Thoracic aorta endothelial cell (primary cell): ENCODE measurements around the gene ENOSF1. TPM values are rescaled to one million over a fixed set of nuclear protein-coding genes. Genes with fewer than 3 reads are reported as not detected.

ENCODE experiments used
- total RNA-seq: library from RNA; depleted of rRNA; stranded (reverse); fragments of >200 nt; gene quantifications from 2 replicates; pipeline ENCODE4 v1.2.3, GENCODE V29; 2012

ENOSF1 gene
- 48.8 and 50.1 TPM in 2 replicates for total RNA-seq

GRCh38 chr18:712401-713134 lies at the start of gene ENOSF1:
ENOSF1 (minus strand) TSS chr18:712630; CDS start chr18:712587, 43 bp downstream.

DNA sequence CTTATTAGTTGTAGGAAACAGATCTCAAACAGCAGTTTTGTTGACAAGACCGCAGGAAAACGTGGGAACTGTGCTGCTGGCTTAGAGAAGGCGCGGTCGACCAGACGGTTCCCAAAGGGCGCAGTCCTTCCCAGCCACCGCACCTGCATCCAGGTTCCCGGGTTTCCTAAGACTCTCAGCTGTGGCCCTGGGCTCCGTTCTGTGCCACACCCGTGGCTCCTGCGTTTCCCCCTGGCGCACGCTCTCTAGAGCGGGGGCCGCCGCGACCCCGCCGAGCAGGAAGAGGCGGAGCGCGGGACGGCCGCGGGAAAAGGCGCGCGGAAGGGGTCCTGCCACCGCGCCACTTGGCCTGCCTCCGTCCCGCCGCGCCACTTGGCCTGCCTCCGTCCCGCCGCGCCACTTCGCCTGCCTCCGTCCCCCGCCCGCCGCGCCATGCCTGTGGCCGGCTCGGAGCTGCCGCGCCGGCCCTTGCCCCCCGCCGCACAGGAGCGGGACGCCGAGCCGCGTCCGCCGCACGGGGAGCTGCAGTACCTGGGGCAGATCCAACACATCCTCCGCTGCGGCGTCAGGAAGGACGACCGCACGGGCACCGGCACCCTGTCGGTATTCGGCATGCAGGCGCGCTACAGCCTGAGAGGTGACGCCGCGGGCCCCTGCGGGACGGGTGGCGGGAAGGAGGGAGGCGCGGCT lies 55.0 kb downstream of the ENOSF1 start, which contains the start of gene TYMS:
TSS of gene TYMS (plus strand) at position 343 of the 690 bp plus-strand sequence. CDS start at position 433, 90 bp downstream.

Other genes with a start within 250 kb of the ENOSF1 start
- 10.1 and 30.2 TPM in 2 replicates for gene COLEC12, start 211.9 kb downstream of the ENOSF1 start, total RNA-seq
- not detected in 2 replicates for gene CETN1, start 132.2 kb downstream of the ENOSF1 start, total RNA-seq
- not detected in 2 replicates for gene CLUL1, start 115.6 kb downstream of the ENOSF1 start, total RNA-seq
- gene TYMS, start 55.0 kb downstream of the ENOSF1 start, total RNA-seq, result 60.1 and 81.0 TPM in 2 replicates
- gene YES1, start 99.6 kb upstream of the ENOSF1 start, total RNA-seq, result 409 and 418 TPM in 2 replicates
- not detected in 2 replicates for gene ADCYAP1, start 192.2 kb upstream of the ENOSF1 start, total RNA-seq